ENCODE measurements around the gene BTBD18.

DNA sequence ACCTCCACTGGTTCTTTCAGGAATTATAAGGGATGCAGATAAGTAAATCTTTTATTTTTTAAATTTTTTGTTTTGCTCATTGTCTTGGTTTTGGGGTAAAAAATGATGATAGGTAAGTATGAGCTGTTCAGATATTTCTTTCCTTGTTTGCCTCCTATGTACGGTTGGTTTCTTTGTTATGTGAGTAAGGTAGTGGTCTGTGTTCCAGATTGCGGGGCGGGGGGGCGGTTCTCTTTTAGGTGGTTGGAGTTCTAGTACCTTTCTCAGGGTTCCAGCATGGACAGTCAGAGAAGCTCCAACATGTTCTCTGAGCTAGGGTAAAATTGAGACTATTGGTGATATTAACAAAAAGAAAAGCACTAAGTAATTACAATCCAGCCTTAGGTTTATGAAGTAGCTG is 12.4 kb upstream of the BTBD18 start:
- TF ChIP-seq, protein P1, sequence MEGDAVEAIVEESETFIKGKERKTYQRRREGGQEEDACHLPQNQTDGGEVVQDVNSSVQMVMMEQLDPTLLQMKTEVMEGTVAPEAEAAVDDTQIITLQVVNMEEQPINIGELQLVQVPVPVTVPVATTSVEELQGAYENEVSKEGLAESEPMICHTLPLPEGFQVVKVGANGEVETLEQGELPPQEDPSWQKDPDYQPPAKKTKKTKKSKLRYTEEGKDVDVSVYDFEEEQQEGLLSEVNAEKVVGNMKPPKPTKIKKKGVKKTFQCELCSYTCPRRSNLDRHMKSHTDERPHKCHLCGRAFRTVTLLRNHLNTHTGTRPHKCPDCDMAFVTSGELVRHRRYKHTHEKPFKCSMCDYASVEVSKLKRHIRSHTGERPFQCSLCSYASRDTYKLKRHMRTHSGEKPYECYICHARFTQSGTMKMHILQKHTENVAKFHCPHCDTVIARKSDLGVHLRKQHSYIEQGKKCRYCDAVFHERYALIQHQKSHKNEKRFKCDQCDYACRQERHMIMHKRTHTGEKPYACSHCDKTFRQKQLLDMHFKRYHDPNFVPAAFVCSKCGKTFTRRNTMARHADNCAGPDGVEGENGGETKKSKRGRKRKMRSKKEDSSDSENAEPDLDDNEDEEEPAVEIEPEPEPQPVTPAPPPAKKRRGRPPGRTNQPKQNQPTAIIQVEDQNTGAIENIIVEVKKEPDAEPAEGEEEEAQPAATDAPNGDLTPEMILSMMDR (IDR thresholded peaks at IDR 0.05): no peak
- TF ChIP-seq POLR2A (IDR thresholded peaks at IDR 0.05) (no peak), EP300 (IDR thresholded peaks at IDR 0.05) (no peak)
